NCI-H2227 (cell line): ENCODE measurements around the gene TBX15.
"Not testable (repeated sequence)": the region's sequence is repeated elsewhere in the genome, so short reads cannot be mapped to it uniquely, and the experiment has no call there.

ENCODE experiments used
- DNase-seq: peaks from one replicate; lab custom pipeline; 2025; ENCODE audit not compliant: unreplicated experiment; lab: John Stamatoyannopoulos, UW

TBX15 gene

GRCh38 chr1:118960567-118961136 lies 27.5 kb downstream of the TBX15 start:
- DNase-seq = no peak

GRCh38 chr1:118960026-118960561 lies 28.0 kb downstream of the TBX15 start:
- no peak for DNase-seq

- no peak for DNase-seq
Observed at GRCh38 chr1:118958937-118959631, 29.1 kb downstream of the TBX15 start.

- DNase-seq = no peak
Observed at GRCh38 chr1:118958140-118958539, 30.0 kb downstream of the TBX15 start.

- DNase-seq = not testable (repeated sequence)
Observed at GRCh38 chr1:118957579-118957978, 30.6 kb downstream of the TBX15 start.

- DNase-seq = no peak
Observed at GRCh38 chr1:118954301-118954905, 33.7 kb downstream of the TBX15 start.

GRCh38 chr1:118951270-118951936 lies 36.7 kb downstream of the TBX15 start:
- no peak for DNase-seq

- DNase-seq = no peak
Observed at GRCh38 chr1:118949315-118949714, 38.8 kb downstream of the TBX15 start.

GRCh38 chr1:118948846-118949245 lies 39.3 kb downstream of the TBX15 start:
- no peak for DNase-seq

GRCh38 chr1:118948351-118948750 lies 39.8 kb downstream of the TBX15 start:
- DNase-seq = no peak

- no peak for DNase-seq
Observed at GRCh38 chr1:118947790-118948189, 40.4 kb downstream of the TBX15 start.

GRCh38 chr1:118947003-118947765 lies 41.0 kb downstream of the TBX15 start:
- DNase-seq = no peak

- no peak for DNase-seq
Observed at GRCh38 chr1:118945489-118945888, 42.7 kb downstream of the TBX15 start.

GRCh38 chr1:118944546-118944945 lies 43.6 kb downstream of the TBX15 start:
- no peak for DNase-seq

- DNase-seq = no peak
Observed at GRCh38 chr1:118944133-118944532, 44.0 kb downstream of the TBX15 start.

GRCh38 chr1:118940957-118941356 lies 47.2 kb downstream of the TBX15 start:
- no peak for DNase-seq

- DNase-seq = no peak
Observed at GRCh38 chr1:118937413-118938072, 50.6 kb downstream of the TBX15 start.

- DNase-seq = no peak
Observed at GRCh38 chr1:118934706-118935105, 53.4 kb downstream of the TBX15 start.

- no peak for DNase-seq
Observed at GRCh38 chr1:118933051-118933781, 54.9 kb downstream of the TBX15 start.

GRCh38 chr1:118931876-118932275 lies 56.3 kb downstream of the TBX15 start:
- DNase-seq = no peak
